Measurements from ENCODE around the gene PDRG1.
"Not testable (repeated sequence)": the region's sequence is repeated elsewhere in the genome, so short reads cannot be mapped to it uniquely, and the experiment has no call there.

The PDRG1 gene

DNA sequence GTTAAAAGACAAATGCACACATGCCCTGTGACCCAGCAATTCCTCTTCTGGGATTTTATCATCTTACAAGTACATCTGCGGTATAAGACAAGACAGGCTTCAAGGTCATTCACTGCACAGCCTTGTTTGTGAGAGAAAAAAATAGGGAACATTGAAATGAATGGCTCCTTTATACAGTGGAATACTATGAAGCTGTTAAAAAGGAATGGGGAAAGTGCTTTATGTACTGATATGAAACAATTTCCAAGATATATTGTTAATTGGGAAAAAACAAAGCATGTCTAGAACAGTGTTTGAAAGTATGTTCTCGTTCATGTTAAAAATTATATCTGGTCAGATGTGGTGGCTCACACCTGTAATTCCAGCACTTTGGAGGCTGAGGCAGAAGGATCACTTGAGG, 25.4 kb downstream of the PDRG1 start:
- no peak for DNase-seq (ENCODE audit: low read depth in 2 of 2)

DNA sequence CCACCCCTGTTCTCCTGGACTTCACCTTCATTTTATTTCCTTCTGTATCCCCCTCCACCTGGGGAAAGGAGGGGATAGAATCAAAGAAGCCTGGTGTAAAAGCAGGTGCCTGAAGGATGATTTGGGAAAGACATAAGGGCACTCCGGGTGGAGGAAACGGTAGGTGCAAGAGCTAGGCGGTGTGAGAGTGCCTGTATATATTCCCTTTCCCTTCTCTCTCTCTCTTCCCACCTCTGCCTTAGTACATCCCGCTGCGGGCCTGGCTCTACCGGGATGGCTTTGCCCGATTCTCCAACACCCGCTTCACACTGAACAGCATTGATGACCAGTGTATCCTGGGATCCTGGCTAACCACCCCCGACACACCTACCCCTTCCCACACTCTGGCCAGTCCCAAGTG, 26.2 kb downstream of the PDRG1 start:
- DNase-seq (ENCODE audit: low read depth in 2 of 2): no peak

DNA sequence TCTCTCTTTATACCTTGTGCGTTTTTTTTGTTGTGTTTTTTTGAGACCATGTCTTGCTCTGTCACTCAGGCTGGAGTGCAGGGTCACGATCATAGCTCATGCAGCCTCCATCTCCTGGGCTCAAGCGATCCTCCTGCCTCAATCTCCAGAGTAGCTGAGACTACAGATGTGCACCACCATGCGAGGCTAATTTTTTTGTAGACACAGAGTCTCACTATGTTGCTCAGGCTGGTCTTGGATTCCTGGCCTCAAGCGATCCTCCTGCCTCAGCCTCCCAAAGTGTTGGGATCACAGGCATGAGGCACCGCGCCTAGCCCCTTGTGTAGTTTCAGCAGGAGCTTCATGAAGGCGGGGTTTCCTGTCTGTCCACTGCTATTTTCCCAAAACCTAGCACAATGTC, 27.3 kb downstream of the PDRG1 start:
- no peak for DNase-seq (ENCODE audit: low read depth in 2 of 2)

DNA sequence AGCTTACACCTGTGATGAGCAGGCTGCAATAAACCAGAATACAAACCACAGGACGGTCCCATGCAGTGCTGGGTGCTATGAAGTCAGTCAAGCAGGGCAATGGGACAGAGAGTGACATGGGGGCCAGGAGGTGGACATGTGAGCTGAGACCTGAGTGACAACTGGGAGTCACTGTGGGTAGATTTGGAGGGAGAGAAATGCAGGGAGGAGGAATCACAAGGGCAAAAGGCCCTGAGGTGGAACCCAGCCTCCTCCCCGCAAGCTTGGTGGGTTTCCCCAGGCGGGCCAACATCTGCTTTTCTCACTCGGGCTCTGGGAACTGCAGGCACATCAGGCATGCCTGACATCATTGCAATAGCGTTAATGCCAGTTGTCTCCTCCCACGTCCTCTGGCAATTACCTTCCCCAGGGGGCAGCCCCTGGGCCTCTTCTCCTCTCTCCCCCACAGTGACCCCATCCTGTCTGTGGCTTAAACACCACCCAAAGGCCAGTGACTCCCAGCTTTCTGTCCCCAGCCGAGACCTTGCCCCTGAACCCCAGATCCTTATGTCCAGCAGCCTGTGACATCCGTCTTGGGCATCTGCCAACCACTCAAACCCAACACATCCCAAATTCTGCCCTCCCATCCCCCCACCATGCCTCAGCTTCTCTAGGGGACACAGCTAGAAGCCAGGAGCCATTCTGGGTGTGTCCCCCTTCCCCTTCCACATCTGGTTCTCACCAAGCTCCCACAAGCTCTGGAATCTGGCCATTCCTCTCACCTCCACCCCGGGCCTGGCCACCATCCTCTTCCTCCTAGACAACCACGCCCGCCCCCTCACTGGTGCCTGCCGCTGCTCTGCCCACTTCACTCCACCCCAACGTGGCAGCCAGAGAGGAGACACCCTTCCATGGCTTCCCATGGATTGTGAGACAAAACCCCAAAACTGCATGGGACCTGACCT, 28.2 kb downstream of the PDRG1 start:
- DNase-seq (ENCODE audit: low read depth in 2 of 2): no peak

DNA sequence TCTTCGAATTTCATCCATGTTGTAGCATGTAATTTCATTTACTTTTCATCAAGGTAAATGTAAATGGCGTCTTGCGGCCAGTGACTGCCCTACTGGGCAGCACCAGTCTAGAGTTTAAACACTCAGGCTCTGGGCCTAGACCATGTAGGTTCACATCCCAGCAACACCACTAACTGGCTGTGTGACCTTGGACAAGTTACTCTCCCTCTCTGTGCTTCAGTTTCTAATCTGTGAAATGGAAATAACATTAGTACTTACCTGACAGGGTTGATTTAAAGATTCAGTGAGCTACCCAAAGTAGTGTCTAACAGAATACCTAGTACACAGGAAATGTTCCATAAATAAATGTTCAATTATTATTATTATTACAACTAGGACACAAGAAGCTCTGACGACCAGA, 29.3 kb downstream of the PDRG1 start:
- no peak for DNase-seq (ENCODE audit: low read depth in 2 of 2)

DNA sequence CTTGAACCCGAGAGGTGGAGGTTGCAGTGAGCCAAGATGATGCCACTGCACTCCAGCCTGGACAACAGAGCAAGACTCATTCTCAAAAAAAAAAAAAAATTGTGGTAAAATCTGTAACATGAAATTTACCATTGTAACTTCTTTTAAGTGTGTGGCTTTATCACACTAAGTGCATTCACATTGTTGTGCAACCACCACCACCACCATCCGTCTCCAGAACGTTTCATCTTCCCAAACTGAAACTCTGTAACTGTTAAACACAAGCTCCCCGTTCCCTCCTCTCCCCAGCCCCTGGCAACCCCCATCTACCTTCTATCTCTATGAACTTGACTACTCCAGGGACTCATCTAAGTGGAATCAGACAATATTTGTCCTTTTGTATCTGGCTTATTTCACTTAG, 29.7 kb downstream of the PDRG1 start:
- no peak for DNase-seq (ENCODE audit: low read depth in 2 of 2)

DNA sequence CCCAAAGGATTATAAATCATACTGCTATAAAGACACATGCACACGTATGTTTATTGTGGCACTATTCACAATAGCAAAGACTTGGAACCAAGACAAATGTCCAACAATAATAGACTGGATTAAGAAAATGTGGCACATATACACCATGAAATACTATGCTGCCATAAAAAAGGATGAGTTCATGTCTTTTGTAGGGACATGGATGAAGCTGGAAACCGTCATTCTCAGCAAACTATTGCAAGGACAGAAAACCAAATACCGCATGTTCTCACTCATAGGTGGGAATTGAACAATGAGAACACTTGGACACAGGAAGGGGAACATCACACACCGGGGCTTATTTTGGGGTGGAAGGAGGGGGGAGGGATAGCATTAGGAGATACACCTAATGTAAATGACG, 30.4 kb downstream of the PDRG1 start:
- not testable (repeated sequence) for DNase-seq (ENCODE audit: low read depth in 2 of 2)

DNA sequence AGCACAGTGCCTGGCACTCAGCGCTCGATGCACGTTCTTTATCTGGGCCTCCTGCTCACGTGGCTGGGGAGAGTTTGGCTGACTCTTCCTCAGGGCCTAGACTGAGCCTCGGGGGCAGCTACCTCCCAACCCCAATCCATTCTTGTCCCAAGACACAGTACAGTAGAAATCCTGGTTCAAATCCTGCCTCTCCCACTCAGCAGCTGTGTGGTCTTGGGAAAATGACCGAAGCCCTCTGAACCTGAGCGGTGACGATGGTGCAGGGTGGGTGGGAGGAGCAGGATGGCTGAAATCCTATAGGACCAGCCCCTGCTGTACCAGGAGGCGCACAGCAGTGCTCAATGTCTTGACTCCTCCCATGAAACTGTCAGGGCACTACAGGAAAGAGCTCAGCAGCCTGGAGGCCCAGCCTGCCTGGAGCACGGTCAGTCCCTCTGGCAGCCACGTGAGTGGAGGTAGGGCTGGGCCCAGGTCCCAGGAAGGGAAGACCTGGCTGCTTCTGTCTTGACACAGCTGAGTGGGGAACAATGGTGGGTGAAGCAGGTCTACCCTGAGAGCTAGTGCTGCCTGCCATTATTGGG, 31.5 kb downstream of the PDRG1 start:
- DNase-seq (ENCODE audit: low read depth in 2 of 2): no peak

DNA sequence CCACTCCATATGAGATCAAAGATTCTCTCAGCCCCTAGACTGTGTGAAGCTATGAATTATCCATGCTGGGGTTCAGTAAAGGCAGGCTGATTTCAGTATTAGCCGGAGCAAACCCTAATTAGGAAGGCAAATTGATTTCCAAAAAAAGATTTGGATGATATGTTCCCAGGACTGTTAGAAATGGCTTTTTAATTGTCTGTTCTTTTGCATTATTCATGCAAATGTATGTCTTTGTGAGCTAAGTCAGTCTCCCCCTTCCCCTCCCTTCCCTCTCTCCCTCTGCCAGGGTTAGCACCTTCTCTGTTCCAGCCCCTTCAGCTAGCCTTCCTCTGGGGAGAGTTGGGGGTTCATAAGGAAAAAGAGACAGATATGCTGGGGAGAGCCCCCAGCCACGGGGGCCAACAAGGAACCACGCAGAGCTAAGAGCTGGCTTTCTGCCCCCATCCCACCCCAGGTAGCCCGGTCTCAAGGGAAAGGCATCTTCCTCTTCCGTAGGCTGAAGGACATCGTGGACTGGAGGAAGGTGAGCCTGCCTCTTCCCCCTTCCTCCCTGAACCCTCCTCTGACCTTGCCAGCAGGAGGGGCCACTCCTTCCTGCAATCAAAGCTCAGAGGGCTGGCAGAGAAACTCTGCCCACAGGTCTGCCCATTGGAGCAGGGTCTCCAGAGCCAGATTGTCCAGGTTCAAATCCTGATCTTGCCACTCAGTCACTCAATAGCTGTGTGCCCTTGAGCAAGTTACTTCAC, 32.3 kb downstream of the PDRG1 start:
- no peak for DNase-seq (ENCODE audit: low read depth in 2 of 2)

DNA sequence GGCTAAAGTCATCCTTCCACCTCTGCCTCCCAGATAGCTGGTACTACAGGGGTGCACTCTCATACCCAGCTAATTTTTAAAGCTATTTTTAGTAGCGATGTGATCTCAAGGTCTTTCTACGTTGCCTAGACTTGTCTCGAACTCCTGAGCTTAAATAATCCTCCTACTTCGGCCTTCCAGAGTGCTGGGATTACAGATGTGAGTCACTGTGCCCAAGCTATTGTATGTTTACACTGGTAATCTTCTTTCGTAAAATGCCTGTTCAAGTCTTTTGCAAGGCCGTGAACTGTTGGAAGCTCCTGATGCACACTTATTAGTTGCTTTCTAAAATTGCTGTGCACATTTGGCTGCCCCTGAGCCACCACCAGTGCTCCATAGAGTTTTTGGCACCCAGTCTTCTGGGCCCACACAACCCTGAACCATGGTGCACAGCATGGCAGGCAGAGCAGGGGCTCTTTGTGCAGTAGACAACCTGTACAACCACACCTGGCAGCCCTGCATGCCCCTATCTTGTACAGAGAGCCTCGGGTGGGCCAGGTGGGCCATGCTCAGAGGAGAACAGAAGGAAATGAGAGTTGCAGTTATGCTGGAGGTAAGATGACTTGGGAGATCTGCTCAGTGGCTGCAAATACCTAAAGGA, 33.3 kb downstream of the PDRG1 start:
- DNase-seq (ENCODE audit: low read depth in 2 of 2): no peak

DNA sequence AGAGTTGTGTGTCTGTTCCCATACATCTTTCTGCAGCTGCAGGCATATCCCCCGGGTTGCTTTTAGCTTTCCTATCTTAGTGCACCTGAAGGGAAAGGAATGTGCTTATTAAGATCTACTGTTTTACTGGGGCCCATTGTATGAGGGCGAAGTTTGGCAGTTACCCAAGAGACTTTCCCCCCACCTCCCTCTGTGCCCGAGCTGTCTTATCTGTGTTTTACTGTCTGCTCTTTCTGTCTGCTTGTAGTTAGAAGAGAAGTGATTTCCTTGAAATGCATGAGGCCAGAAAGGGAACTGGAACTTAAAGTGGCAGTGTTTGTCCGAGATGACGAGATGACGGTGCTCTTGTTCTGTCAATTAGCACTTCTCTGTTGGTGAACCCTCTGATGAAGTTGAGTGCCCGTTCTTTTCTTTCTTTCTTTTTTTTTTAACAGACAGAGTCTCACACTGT, 33.9 kb downstream of the PDRG1 start:
- DNase-seq (ENCODE audit: low read depth in 2 of 2): not testable (repeated sequence)

DNA sequence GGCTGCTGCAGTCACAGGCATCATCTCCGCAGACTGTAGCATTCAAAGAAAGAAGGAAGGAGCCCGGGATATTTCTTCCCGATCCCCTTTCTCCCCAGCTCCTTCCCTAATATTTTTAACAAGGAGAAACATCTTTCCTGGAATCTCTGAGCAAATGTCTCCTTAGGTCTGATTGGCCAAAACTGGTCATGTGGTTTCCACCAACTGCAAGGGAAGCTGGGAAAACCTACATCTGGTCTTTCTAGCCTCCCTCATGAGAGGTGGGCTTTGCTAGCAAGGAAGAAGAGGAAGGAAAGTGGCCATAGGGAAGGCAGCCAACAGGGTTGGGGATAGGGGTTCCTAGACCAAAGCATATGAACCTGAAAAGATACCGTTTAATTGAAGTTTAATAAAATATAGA, 35.1 kb downstream of the PDRG1 start:
- no peak for DNase-seq (ENCODE audit: low read depth in 2 of 2)

DNA sequence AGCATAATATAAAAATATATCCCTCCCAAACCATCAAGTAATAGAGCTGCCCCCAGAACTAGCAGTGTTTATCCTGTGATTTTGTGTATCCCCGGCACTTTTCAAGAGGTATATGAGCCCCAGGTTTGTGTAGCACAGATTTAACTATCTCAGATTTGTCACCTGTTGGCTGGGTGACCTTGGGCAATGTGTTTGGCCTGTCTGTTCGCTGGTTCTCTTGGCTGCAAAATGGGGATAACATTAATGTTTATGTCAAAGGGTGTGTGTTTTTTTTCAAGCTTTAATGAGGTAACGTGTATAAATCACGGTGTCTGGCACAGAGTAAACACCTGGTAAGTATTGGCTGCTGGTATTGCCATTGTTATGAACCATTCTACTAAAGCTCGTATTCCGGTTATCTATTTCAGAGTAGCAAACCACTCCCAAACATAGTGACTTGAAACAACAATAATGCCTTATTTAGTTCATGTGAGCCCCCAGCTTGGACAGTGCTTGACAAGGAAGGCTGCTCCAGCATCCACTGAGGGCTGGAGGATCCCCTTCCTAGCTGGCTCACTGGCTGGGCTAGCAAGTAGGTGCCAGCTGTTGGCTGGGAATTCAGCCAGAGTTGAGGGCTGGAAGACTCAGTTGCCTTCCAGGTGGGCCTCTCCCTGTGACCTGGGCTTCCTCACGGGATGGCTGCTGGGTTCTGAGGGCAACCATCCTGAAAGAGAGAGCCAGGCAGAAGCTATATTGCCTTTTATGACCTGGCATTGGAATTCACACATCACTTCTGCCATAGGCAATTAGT, 36.2 kb downstream of the PDRG1 start:
- no peak for DNase-seq (ENCODE audit: low read depth in 2 of 2)

DNA sequence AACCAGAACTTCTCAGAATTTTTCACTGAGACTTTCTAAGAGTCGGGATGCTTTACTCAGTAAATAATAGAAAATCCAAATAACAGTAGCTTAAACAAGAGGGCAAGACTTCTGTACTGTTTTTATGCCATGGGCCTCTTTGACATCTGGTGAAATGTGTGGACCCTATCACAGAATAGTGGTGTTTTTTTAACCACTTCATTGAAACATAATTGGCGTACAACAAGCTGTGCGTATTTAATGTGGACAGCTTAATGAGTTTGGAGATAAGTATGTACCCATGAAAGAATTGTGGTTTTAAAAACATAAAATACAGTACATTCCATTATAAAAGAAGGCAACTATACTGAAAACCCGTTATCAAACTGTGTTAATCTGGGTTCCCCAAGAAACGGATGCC, 37.7 kb downstream of the PDRG1 start:
- DNase-seq (ENCODE audit: low read depth in 2 of 2): no peak

DNA sequence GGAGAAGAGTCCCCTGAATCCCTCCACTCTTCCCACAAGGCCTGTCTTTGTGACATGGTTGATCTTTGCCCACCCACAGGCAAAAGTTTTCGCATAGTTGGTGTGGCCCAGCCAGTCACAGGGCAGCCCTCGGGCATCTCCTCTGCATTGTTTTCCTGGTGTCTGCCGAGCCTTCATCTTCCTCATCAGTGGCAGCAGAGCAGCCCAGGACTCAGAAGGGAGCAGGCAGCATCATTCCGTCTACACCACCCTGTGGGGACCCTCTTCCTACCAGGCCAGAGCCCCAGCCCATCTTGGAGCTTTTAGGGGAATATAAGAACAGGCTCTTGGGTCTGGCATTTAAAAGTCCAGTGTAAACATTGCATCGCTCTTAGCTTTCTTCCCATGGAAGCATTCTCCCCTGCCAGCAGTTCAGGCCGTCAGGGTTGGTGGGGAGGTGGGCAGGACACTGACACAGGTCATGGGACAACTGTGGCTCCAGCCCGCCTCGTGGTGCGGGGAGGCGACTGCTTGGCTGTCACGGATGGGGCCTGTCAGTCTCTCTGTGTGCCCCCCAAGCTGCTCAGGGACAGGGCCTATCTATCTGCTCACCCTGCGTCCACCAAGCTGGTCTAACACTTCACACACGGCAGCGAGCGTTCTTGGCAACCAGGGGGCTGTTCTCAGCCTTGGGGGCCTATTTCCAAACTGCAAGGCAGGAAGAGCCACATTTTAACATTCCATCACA, 38.3 kb downstream of the PDRG1 start:
- DNase-seq (ENCODE audit: low read depth in 2 of 2): no peak

DNA sequence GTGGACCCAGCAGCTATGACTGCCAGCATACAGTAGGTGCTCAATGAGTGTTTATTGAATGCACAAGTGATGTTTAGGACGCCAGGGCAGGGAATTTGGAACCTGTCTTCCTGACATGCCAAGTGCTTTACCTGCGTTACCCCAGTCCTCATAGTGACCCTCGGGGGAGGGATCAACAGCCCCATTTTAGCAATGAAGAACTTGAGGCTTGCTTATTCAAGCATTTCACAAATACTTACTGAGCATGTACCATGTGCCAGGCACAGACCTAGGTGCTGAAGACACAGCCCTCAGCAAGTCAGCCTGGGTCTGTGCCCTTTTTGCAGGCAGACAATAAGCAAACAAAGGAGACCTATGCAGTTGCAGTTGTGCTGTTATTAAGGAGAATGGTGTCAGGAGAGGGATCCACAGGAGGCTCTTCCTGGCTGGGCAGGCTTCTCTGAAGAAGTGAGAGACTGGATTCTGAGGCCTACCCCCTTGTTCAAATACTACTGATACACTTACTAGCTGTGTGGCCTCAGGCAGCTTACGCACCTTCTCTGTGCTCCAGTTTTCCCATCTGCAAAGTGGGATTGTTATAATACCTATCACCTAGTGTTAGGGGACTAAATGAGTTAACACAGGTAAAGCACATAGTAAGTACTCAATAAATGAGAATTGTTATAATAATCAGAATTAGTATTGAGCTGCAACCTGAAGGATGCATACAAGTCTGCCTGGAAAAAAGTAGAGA, 41.6 kb downstream of the PDRG1 start:
- no peak for DNase-seq (ENCODE audit: low read depth in 2 of 2)

DNA sequence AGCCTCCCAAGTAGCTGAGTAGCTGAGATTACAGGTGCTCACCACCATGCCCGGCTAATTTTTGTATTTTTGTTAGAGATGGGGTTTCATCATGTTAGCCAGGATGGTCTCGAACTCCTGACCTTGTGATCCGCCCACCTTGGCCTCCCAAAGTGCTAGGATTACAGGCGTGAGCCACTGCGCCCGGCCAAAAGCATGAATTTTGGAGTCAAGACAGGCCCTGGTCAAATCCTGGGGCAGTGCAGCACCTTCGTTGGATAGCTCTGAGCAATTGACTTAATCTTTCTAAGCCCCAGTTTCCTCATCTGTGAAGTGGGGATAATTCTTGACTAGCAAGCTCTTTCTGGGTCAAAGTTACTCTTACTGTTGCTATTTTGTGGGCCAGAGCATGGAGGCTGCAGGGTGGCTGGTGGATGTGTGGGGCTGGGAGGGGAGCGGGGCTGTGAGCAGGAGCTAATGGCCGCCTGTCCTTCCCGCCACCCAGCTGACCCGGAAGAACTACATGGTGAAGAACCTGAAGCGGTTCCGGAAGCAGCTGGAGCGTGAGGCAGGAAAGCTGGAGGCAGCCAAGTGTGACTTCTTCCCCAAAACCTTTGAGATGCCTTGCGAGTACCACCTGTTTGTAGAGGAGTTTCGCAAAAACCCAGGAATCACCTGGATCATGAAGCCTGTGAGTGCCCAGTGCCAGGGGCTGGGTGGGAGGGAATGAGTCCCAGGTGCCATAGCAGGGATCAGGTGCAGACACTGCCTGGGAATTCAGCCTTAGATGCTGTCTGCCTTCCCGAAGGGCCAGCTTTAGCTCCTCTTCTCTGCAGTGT, 42.4 kb downstream of the PDRG1 start:
- DNase-seq (ENCODE audit: low read depth in 2 of 2): no peak

DNA sequence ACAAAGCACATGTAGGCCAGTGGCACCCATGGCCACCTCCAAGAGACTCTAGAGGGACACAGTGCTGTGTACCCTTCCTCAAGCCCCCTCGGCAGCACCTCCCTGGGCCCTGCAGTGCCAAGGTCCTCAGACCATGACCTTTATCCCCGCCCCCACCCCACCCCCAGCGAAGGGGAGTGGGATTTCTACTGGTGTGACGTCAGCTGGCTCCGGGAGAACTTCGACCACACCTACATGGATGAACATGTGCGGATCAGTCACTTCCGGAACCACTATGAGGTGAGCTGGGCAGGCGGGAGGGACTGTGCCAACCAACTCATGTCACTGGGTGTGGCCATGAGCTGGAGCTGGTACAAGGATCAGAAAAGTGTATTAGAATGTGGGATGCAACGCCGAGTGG, 43.4 kb downstream of the PDRG1 start:
- no peak for DNase-seq (ENCODE audit: low read depth in 2 of 2)

DNA sequence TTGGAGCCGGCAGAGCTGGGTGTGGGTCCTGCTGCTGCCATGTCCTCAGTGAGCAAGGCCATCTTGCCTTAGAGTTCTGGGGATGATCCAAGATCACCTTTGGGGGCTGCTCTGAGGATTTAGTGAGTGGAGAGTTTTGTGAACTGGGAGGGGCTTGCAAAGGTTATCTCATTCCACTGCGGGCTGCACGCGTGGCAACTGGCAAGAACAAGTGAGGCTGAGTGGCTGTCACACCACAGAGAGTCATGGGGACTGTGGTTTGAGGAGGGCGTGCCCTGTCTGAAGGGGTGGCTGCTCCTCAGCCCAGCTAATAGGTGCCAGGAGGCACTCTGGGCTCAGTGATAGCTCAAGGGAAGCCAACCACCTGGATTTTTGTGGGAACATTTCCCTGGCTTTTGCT, 43.8 kb downstream of the PDRG1 start:
- no peak for DNase-seq (ENCODE audit: low read depth in 2 of 2)
